HCT116 (cell line): Measurements from ENCODE around the gene PDE4D. TPM values are rescaled to one million over a fixed set of nuclear protein-coding genes. Genes with fewer than 3 reads are reported as not detected.

ENCODE experiments used
- ATAC-seq: fragments of 200-7000 bp; cut with Tn5 transposase; 2 replicates; pipeline ENCODE4 v1.9.1; 2020; ENCODE audit warnings: mild to moderate bottlenecking, moderate library complexity
- BruUV-seq: library from RNA; stranded (reverse); fragments of 400-500 nt; replicated peaks from 2 replicates; lab custom pipeline; 2021; lab: Mats Ljungman, UMichigan
- CTCF ChIA-PET: fragments of 300-600 bp; sonication (Branson Sonifier 250); formaldehyde crosslinking; loops from one replicate; lab custom pipeline; 2021; ENCODE audit warnings: antibody characterized with exemption; lab: Charles Lee
- POLR2A ChIA-PET: fragments of 300-600, 350-600 bp; sonication (Branson Sonifier 250); formaldehyde crosslinking; loops from one replicate; lab custom pipeline; 2021; ENCODE audit warnings: antibody characterized with exemption; lab: Charles Lee
- RAD21 ChIA-PET, 2 experiments: fragments of 300-600 bp; sonication (Branson Sonifier 250); formaldehyde crosslinking; loops; one replicate each; lab custom pipeline; 2023; ENCODE audit warnings: low total read pairs in 2 of 2; ENCODE audit not compliant: uncharacterized antibody in 2 of 2, unreplicated experiment in 2 of 2, low non-redundant PET in 1 of 2; lab: Charles Lee
- DNase-seq: peaks from one replicate; pipeline ENCODE4 v3.0.0-alpha.2; 2010; ENCODE audit warnings: low read depth, low spot score
- H2AFZ ChIP-seq: fragments of 200-600 bp; shearing (Covaris generic), sonication (generic); 2 replicates; pipeline ENCODE4 v1.6.1; 2017; ENCODE audit warnings: low read depth, mixed run types, mixed read lengths, antibody characterized with exemption, low read length; ENCODE audit not compliant: poor library complexity, severe bottlenecking
- H3K27ac ChIP-seq: 2 replicates; pipeline ENCODE4 v1.5.1; 2012; ENCODE audit warnings: low read depth, low read length
- H3K27me3 ChIP-seq: fragments of 200-600 bp; sonication (generic); 2 replicates; pipeline ENCODE4 v1.6.1; 2016; ENCODE audit warnings: mixed run types, low read length, mixed read lengths; ENCODE audit not compliant: insufficient read depth
- H3K36me3 ChIP-seq, 2 experiments: fragments of 200-500 bp in 1 of 2; fragments of 200-600 bp in 1 of 2; sonication (Bioruptor generic) in 1 of 2; sonication (generic) in 1 of 2; 2 replicates each; pipeline versions ENCODE4 v1.5.1 to v1.6.1; 2014 to 2016; ENCODE audit warnings: low read length in 2 of 2, inconsistent platforms in 1 of 2, mixed read lengths in 1 of 2, mixed run types in 1 of 2; ENCODE audit not compliant: insufficient read depth in 2 of 2, control insufficient read depth in 1 of 2
- H3K4me1 ChIP-seq, 2 experiments: fragments of 200-600 bp in 1 of 2; sonication (generic) in 1 of 2; 2 replicates each; pipeline versions ENCODE4 v1.5.1 to v1.6.1; 2012 to 2017; ENCODE audit warnings: low read length in 2 of 2, inconsistent platforms in 1 of 2, mild to moderate bottlenecking in 1 of 2, mixed read lengths in 1 of 2, mixed run types in 1 of 2, moderate library complexity in 1 of 2; ENCODE audit not compliant: insufficient read depth in 2 of 2, control insufficient read depth in 1 of 2
- H3K4me2 ChIP-seq: fragments of 200-600 bp; sonication (generic); 2 replicates; pipeline ENCODE4 v1.6.1; 2017; ENCODE audit warnings: mixed run types, low read length, mixed read lengths
- H3K4me3 ChIP-seq, 2 experiments: fragments of 200-600 bp in 1 of 2; sonication (generic) in 1 of 2; replicated peaks in 1 of 2; 2 replicates each; pipeline ENCODE4 v1.5.1; 2011 to 2016; ENCODE audit warnings: low read length in 2 of 2, control low read depth in 1 of 2, low read depth in 1 of 2, mild to moderate bottlenecking in 1 of 2, mixed read lengths in 1 of 2, mixed run types in 1 of 2
- H3K79me2 ChIP-seq: fragments of 200-600 bp; sonication (generic); 2 replicates; pipeline ENCODE4 v1.6.1; 2017; ENCODE audit warnings: mild to moderate bottlenecking, mixed run types, low read length, moderate library complexity, mixed read lengths; ENCODE audit not compliant: insufficient read depth
- H3K9ac ChIP-seq: fragments of 200-600 bp; sonication (generic); 2 replicates; pipeline ENCODE4 v1.6.1; 2016; ENCODE audit warnings: low read length, mixed read lengths
- H3K9me2 ChIP-seq: fragments of 200-600 bp; sonication (generic), shearing (Covaris generic); 2 replicates; pipeline ENCODE4 v1.6.1; 2017; ENCODE audit warnings: mixed run types, mild to moderate bottlenecking, moderate library complexity; ENCODE audit not compliant: insufficient read depth
- H3K9me3 ChIP-seq, 2 experiments: fragments of 200-500 bp in 1 of 2; fragments of 200-600 bp in 1 of 2; sonication (Bioruptor generic) in 1 of 2; sonication (generic) in 1 of 2; 2 replicates each; pipeline ENCODE4 v1.6.1; 2014 to 2017; ENCODE audit warnings: low read length in 2 of 2, mixed read lengths in 2 of 2, inconsistent platforms in 1 of 2, low read depth in 1 of 2, mild to moderate bottlenecking in 1 of 2, mixed run types in 1 of 2, moderate library complexity in 1 of 2; ENCODE audit not compliant: control insufficient read depth in 1 of 2, insufficient read depth in 1 of 2
- H4K20me1 ChIP-seq: fragments of 200-600 bp; sonication (generic), shearing (Covaris generic); 2 replicates; pipeline ENCODE4 v1.6.1; 2017; ENCODE audit warnings: mixed run types, mild to moderate bottlenecking, moderate library complexity; ENCODE audit not compliant: insufficient read depth
- ATF3 ChIP-seq: IDR thresholded peaks from 2 replicates; pipeline ENCODE4 v1.6.1; 2012
- CBX3 ChIP-seq: IDR thresholded peaks from 2 replicates; pipeline ENCODE4 v1.6.1; 2012; ENCODE audit warnings: low read depth
- CEBPB ChIP-seq: IDR thresholded peaks from 2 replicates; pipeline ENCODE4 v1.6.1; 2012; ENCODE audit warnings: low read depth
- EGR1 ChIP-seq: IDR thresholded peaks from 2 replicates; pipeline ENCODE4 v1.6.1; 2012; ENCODE audit warnings: low read depth
- EZH2phosphoT487 ChIP-seq: fragments of 200-600 bp; IDR thresholded peaks from 2 replicates; pipeline ENCODE4 v1.6.1; 2018; ENCODE audit warnings: antibody characterized with exemption, borderline replicate concordance
- MAX ChIP-seq: IDR thresholded peaks from 2 replicates; pipeline ENCODE4 v1.6.1; 2012
- POLR2A ChIP-seq: IDR thresholded peaks from 2 replicates; pipeline ENCODE4 v1.7.0; 2011; ENCODE audit warnings: borderline replicate concordance; ENCODE audit not compliant: insufficient read depth, insufficient read length; ENCODE audit errors: extremely low read depth
- POLR2AphosphoS5 ChIP-seq: IDR thresholded peaks from 2 replicates; pipeline ENCODE4 v1.6.1; 2011; ENCODE audit warnings: mild to moderate bottlenecking, low read depth, low read length, moderate library complexity
- RAD21 ChIP-seq: IDR thresholded peaks from 2 replicates; pipeline ENCODE4 v1.6.1; 2012; ENCODE audit warnings: low read depth, mild to moderate bottlenecking
- SIN3A ChIP-seq: IDR thresholded peaks from 2 replicates; pipeline ENCODE4 v1.6.1; 2012; ENCODE audit warnings: low read depth
- SP1 ChIP-seq: IDR thresholded peaks from 2 replicates; pipeline ENCODE4 v1.6.1; 2012; ENCODE audit warnings: low read depth
- SRF ChIP-seq: IDR thresholded peaks from 2 replicates; pipeline ENCODE4 v1.6.1; 2012; ENCODE audit warnings: low read depth
- YY1 ChIP-seq: IDR thresholded peaks from 2 replicates; pipeline ENCODE4 v1.6.1; 2011; ENCODE audit warnings: low read length, low read depth, moderate library complexity, mild to moderate bottlenecking; ENCODE audit not compliant: insufficient replicate concordance; ENCODE audit errors: extremely low read depth
- ZFX ChIP-seq: fragments of 450-650 bp; IDR thresholded peaks from 2 replicates; pipeline ENCODE4 v1.6.1; 2017
- ZNF274 ChIP-seq: fragments of 200-500 bp; sonication (Bioruptor generic); IDR thresholded peaks from 2 replicates; pipeline ENCODE4 v1.6.1; 2014; ENCODE audit warnings: mild to moderate bottlenecking, low read depth, low read length, inconsistent platforms
- intact Hi-C: fragments of 100-400 bp; cut with micrococcal nuclease; formaldehyde crosslinking; loops from 2 replicates; pipeline ENCODE4 v1.10.0; 2022
- total RNA-seq: library from RNA; stranded (reverse); gene quantifications from one replicate; pipeline ENCODE4 v1.2.1, GENCODE V29; 2021; ENCODE audit not compliant: unreplicated experiment

Gene PDE4D
- total RNA-seq, 1 experiment from 2014 or later = 1.1 TPM

DNA sequence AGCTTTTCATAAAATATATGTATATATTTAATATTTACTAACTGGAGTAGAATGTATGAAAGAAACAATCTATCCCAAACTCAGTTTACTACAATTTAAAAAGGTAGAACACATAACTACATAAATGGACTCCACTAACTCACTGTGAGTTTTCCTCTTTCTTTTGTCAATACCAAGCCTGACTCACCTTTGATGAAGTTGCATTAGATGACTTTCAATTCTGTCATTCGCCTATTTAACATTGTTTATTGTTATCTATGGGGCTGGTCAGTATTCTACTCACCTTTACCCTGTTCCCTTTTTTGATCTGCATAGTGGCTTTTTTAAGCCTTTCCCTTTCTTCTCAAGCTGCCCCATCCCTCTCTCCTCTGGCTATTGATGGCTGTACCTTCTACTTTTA is 680.9 kb downstream of the PDE4D start:
- no peak overlapping the region for H2AFZ ChIP-seq
- no peaks in the 10 kb centered on the region for H3K36me3 ChIP-seq
- ChIA-PET RAD21 (no interaction called here), CTCF (interaction anchor here (1.4 kb wide), 1 partner anchor 154 kb away, joined by 3 read pairs; no protein-coding TSS in a partner anchor), POLR2A (no interaction called here)
- BruUV-seq = no TSS peak
- H3K9me2 ChIP-seq = no peaks in the 10 kb centered on the region
- H3K4me2 ChIP-seq = no peak overlapping the region
- H3K79me2 ChIP-seq = no peaks in the 10 kb centered on the region
- DNase-seq (no peak), ATAC-seq (no peak)
- no peaks in the 10 kb centered on the region for H3K4me1 ChIP-seq
- H3K27ac ChIP-seq = no peak overlapping the region
- no peak overlapping the region for H3K4me3 ChIP-seq
- no peaks in the 10 kb centered on the region for H3K9me3 ChIP-seq
- TF ChIP-seq CEBPB (no peak), MAX (no peak), CBX3 (no peak), SRF (no peak), SP1 (no peak), SIN3A (no peak), EGR1 (no peak), POLR2A (no peak), RAD21 (no peak), ATF3 (no peak), YY1 (no peak), ZNF274 (no peak), EZH2phosphoT487 (no peak), ZFX (no peak), POLR2AphosphoS5 (no peak)
- H3K27me3 ChIP-seq = peaks cover 34% of the 10 kb centered on the region
- no peak overlapping the region for H3K9ac ChIP-seq
- no peaks in the 10 kb centered on the region for H4K20me1 ChIP-seq
- intact Hi-C loops = no loop called here
